Right renal pelvis (tissue), 4 donors: Measurements from ENCODE around the gene FUZ. TPM values are rescaled to one million over a fixed set of nuclear protein-coding genes. Genes with fewer than 3 reads are reported as not detected.

Source experiments
- DNase-seq, 4 donors: peaks; one replicate each; pipeline ENCODE4 v3.0.0-alpha.2; 2013; ENCODE audit warnings: low read depth in 4 of 4, low spot score in 3 of 4, missing footprints in 1 of 4
- polyA plus RNA-seq, 4 donors: library from polyadenylated mRNA; unstranded; fragments of 120-200 nt; gene quantifications; one replicate each; pipeline ENCODE4 v1.2.1, GENCODE V29; 2013; ENCODE audit not compliant: insufficient read length in 4 of 4

Gene FUZ
- polyA plus RNA-seq, result 10 to 100 TPM; 29.6 to 40.2 (median 31.7) TPM

GRCh38 chr19:49812997-49813861 lies at the start of gene FUZ:
FUZ (minus strand) TSS chr19:49813292; CDS start chr19:49813106, 186 bp downstream.
- peak; percentile 94 to 97 (median 97) for DNase-seq

- no peak for DNase-seq
Measured at GRCh38 chr19:49862391-49863253, 49.5 kb upstream of the FUZ start.

- DNase-seq, result no peak
Measured at GRCh38 chr19:49861541-49862378, 48.7 kb upstream of the FUZ start.

- no peak for DNase-seq
Measured at GRCh38 chr19:49861107-49861506, 48.0 kb upstream of the FUZ start.

- no peak for DNase-seq
Measured at GRCh38 chr19:49860336-49861102, 47.4 kb upstream of the FUZ start.

GRCh38 chr19:49859682-49860335 lies 46.7 kb upstream of the FUZ start:
- no peak for DNase-seq

GRCh38 chr19:49858088-49858985 lies 45.2 kb upstream of the FUZ start:
- no peak for DNase-seq

GRCh38 chr19:49857838-49858087 lies 44.7 kb upstream of the FUZ start:
- no peak for DNase-seq

GRCh38 chr19:49857061-49857837 lies 44.2 kb upstream of the FUZ start:
- no peak for DNase-seq

- DNase-seq, result no peak
Measured at GRCh38 chr19:49856574-49857021, 43.5 kb upstream of the FUZ start.

- DNase-seq, result no peak
Measured at GRCh38 chr19:49855676-49856573, 42.8 kb upstream of the FUZ start.

GRCh38 chr19:49855277-49855675 lies 42.2 kb upstream of the FUZ start:
- DNase-seq, result no peak

- no peak for DNase-seq
Measured at GRCh38 chr19:49854378-49855263, 41.5 kb upstream of the FUZ start.

GRCh38 chr19:49853852-49854377 lies 40.8 kb upstream of the FUZ start:
- no peak for DNase-seq

- no peak for DNase-seq
Measured at GRCh38 chr19:49852631-49853126, 39.6 kb upstream of the FUZ start.
